Neural cell (in vitro differentiated cells): ENCODE results near the gene DCDC2.

Experiments used
- EP300 ChIP-seq: fragments of 450-650 bp; conservative IDR thresholded peaks from 2 replicates; pipeline ENCODE4 v1.6.1; 2014; ENCODE audit warnings: antibody characterized with exemption, mild to moderate bottlenecking, moderate library complexity; ENCODE audit not compliant: poor library complexity, severe bottlenecking
- POLR2AphosphoS5 ChIP-seq: IDR thresholded peaks from 2 replicates; pipeline ENCODE4 v1.6.1; 2012
- TF ChIP-seq, protein P1 (sequence below): fragments of 450-650 bp; IDR thresholded peaks from 2 replicates; pipeline ENCODE4 v1.5.1; 2014; ENCODE audit warnings: antibody characterized with exemption, mild to moderate bottlenecking, moderate library complexity; ENCODE audit not compliant: poor library complexity, severe bottlenecking

DNA sequence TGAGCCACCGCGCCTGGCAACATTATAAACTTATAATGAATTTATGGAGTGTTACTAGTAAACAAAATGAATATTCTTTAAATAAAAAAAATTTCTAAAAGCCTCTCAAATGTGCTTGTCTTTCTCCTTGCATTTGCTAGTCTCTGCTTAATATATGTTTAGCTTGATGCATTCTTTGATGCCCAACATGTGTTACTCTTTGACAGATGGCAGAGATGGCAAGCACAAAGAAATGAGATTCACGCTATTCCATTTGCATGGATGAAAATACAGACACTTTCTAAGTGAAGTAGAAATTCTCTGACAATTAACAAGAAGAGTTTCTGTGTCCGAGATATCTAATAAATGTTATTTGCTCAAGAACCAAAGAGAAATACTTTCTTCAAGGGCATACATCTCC is 30.1 kb downstream of the DCDC2 start:
- TF ChIP-seq, protein P1, sequence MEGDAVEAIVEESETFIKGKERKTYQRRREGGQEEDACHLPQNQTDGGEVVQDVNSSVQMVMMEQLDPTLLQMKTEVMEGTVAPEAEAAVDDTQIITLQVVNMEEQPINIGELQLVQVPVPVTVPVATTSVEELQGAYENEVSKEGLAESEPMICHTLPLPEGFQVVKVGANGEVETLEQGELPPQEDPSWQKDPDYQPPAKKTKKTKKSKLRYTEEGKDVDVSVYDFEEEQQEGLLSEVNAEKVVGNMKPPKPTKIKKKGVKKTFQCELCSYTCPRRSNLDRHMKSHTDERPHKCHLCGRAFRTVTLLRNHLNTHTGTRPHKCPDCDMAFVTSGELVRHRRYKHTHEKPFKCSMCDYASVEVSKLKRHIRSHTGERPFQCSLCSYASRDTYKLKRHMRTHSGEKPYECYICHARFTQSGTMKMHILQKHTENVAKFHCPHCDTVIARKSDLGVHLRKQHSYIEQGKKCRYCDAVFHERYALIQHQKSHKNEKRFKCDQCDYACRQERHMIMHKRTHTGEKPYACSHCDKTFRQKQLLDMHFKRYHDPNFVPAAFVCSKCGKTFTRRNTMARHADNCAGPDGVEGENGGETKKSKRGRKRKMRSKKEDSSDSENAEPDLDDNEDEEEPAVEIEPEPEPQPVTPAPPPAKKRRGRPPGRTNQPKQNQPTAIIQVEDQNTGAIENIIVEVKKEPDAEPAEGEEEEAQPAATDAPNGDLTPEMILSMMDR, result no peak
- no peak for TF ChIP-seq EP300
- no peak for TF ChIP-seq POLR2AphosphoS5
